HepG2 (cell line): Measurements from ENCODE around the gene MCF2L. TPM values are rescaled to one million over a fixed set of nuclear protein-coding genes. Genes with fewer than 3 reads are reported as not detected.
A peak's percentile ranks its signal among the peaks of the same experiment; 100 is the strongest.

Source experiments
- ARNT2 ChIP-seq: sonication (generic); formaldehyde crosslinking; IDR thresholded peaks from 2 replicates; pipeline ENCODE4 v1.8.0; 2022; ENCODE audit warnings: mild to moderate bottlenecking, low read depth, missing genetic modification reagents, moderate library complexity
- BCLAF1 ChIP-seq: fragments of 450-650 bp; IDR thresholded peaks from 2 replicates; pipeline ENCODE4 v1.6.1; 2017; ENCODE audit warnings: mild to moderate bottlenecking
- DPF2 ChIP-seq: sonication (generic); formaldehyde crosslinking; IDR thresholded peaks from 2 replicates; pipeline ENCODE4 v1.4.0; 2020; ENCODE audit warnings: mild to moderate bottlenecking, low read depth, missing genetic modification reagents, borderline replicate concordance
- GLI4 ChIP-seq: sonication (generic); formaldehyde crosslinking; IDR thresholded peaks from 2 replicates; pipeline ENCODE4 v1.5.1; 2020; ENCODE audit warnings: missing genetic modification reagents, mild to moderate bottlenecking, moderate library complexity, borderline replicate concordance
- NFKBIZ ChIP-seq: IDR thresholded peaks from 2 replicates; pipeline ENCODE4 v1.6.1; 2018; ENCODE audit warnings: missing genetic modification reagents, missing compliant biosample characterization
- TBX2 ChIP-seq: sonication (generic); formaldehyde crosslinking; IDR thresholded peaks from 2 replicates; pipeline ENCODE4 v1.5.0; 2020; ENCODE audit warnings: missing genetic modification reagents, mild to moderate bottlenecking, borderline replicate concordance
- TP53 ChIP-seq: sonication (generic); formaldehyde crosslinking; conservative IDR thresholded peaks from 2 replicates; pipeline ENCODE4 v1.4.0; 2020; ENCODE audit warnings: missing genetic modification reagents
- ZNF256 ChIP-seq: sonication (generic); formaldehyde crosslinking; conservative IDR thresholded peaks from 2 replicates; pipeline ENCODE4 v1.4.0; 2020; ENCODE audit warnings: missing genetic modification reagents
- ZNF549 ChIP-seq: sonication (generic); formaldehyde crosslinking; IDR thresholded peaks from 2 replicates; pipeline ENCODE4 v1.5.0; 2020; ENCODE audit warnings: missing genetic modification reagents
- polyA plus RNA-seq, 8 experiments: library from polyadenylated mRNA; depleted of rRNA in 3 of 8; stranded (reverse) in 7 of 8; unstranded in 1 of 8; fragments of >200 nt; fragmentation: Illumina TruSeq in 4 of 8; extraction: Trizol in 4 of 8; gene quantifications; 2 replicates each; pipeline versions ENCODE4 v1.2.1 to v1.2.3, GENCODE V29; 2011 to 2016; ENCODE audit warnings: low read depth in 4 of 8, missing spikeins in 1 of 8, mixed read lengths in 1 of 8; ENCODE audit not compliant: insufficient read depth in 1 of 8
- total RNA-seq, 5 experiments: library from RNA; depleted of rRNA; stranded (reverse); fragments of >200 nt; fragmentation: Illumina TruSeq; extraction: Trizol; gene quantifications; 2 replicates each; pipeline ENCODE4 v1.2.3, GENCODE V29; 2016; ENCODE audit warnings: low read depth in 1 of 5
- TF ChIP-seq, protein P1 (sequence below): sonication (generic); formaldehyde crosslinking; IDR thresholded peaks from 2 replicates; pipeline ENCODE4 v1.5.1; 2020; ENCODE audit warnings: mild to moderate bottlenecking, missing genetic modification reagents
- TF ChIP-seq, protein P2 (sequence below): sonication (generic); formaldehyde crosslinking; IDR thresholded peaks from 2 replicates; pipeline ENCODE4 v1.4.0; 2020; ENCODE audit warnings: mild to moderate bottlenecking, low read depth, missing genetic modification reagents
- TF ChIP-seq, protein P3 (sequence below): sonication (generic); formaldehyde crosslinking; IDR thresholded peaks from 2 replicates; pipeline ENCODE4 v1.5.0; 2020; ENCODE audit warnings: mild to moderate bottlenecking, missing genetic modification reagents, borderline replicate concordance
- TF ChIP-seq, protein P4 (sequence below): sonication (generic); formaldehyde crosslinking; IDR thresholded peaks from 2 replicates; pipeline ENCODE4 v1.5.0; 2020; ENCODE audit warnings: mild to moderate bottlenecking, missing genetic modification reagents

The MCF2L gene
- total and polyA plus RNA-seq, 2 of the 13 experiments (the other 11 are each of a cell fraction or from before 2014, with no cell fraction given) = 19.4 to 28.4 TPM

DNA sequence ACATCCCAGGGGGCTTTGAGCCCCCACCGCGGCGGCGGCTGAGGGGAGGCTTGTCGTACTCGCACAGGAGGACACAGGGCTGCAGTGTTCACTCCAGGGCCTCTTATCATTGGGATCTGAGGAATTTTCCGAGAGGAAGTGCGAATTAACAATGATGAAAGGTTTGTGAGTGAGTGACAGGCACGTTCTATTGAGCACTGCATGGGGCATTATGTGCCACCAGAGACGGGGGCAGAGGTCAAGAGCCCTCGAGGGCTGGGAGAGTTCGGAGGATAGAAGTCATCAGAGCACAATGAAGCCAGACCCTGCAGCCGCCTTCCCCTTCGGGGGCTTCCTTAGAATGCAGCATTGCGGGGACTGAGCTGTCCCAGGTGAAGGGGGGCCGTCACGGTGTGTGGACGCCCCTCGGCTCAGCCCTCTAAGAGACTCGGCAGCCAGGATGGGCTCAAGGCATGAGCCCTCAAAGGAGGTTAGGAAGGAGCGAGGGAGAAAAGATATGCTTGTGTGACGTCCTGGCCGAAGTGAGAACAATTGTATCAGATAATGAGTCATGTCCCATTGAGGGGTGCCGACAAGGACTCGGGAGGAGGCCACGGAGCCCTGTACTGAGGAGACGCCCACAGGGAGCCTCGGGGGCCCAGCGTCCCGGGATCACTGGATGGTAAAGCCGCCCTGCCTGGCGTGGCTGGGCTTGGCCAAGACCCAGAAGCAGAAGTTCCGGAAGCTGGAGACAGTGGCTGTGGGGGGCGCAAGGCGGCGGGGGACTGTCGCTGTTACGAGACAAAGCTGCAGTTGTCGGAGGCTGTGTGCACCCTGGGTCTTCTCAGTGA is 53.9 kb downstream of the MCF2L start (continued):
- no peak for TF ChIP-seq NFKBIZ (CRISPR knock-in tag)
- TF ChIP-seq, protein P1, sequence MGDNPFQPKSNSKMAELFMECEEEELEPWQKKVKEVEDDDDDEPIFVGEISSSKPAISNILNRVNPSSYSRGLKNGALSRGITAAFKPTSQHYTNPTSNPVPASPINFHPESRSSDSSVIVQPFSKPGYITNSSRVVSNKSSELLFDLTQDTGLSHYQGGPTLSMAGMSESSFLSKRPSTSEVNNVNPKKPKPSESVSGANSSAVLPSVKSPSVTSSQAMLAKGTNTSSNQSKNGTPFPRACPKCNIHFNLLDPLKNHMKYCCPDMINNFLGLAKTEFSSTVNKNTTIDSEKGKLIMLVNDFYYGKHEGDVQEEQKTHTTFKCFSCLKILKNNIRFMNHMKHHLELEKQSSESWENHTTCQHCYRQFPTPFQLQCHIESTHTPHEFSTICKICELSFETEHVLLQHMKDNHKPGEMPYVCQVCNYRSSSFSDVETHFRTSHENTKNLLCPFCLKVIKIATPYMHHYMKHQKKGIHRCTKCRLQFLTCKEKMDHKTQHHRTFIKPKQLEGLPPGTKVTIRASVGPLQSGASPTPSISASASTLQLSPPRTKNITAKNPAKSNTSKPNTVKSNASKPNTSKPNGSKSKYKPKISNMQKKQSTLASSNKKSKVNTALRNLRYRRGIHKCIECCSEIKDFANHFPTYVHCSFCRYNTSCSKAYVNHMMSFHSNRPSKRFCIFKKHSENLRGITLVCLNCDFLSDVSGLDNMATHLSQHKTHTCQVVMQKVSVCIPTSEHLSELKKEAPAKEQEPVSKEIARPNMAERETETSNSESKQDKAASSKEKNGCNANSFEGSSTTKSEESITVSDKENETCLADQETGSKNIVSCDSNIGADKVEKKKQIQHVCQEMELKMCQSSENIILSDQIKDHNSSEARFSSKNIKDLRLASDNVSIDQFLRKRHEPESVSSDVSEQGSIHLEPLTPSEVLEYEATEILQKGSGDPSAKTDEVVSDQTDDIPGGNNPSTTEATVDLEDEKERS (CRISPR knock-in tag) = 0 out of 2 replicates have a peak, but pooled peaks have one; percentile 52
- peak; percentile 73 for TF ChIP-seq ARNT2 (CRISPR knock-in tag)
- TF ChIP-seq, protein P2, sequence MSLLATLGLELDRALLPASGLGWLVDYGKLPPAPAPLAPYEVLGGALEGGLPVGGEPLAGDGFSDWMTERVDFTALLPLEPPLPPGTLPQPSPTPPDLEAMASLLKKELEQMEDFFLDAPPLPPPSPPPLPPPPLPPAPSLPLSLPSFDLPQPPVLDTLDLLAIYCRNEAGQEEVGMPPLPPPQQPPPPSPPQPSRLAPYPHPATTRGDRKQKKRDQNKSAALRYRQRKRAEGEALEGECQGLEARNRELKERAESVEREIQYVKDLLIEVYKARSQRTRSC = no peak
- TF ChIP-seq, protein P3, sequence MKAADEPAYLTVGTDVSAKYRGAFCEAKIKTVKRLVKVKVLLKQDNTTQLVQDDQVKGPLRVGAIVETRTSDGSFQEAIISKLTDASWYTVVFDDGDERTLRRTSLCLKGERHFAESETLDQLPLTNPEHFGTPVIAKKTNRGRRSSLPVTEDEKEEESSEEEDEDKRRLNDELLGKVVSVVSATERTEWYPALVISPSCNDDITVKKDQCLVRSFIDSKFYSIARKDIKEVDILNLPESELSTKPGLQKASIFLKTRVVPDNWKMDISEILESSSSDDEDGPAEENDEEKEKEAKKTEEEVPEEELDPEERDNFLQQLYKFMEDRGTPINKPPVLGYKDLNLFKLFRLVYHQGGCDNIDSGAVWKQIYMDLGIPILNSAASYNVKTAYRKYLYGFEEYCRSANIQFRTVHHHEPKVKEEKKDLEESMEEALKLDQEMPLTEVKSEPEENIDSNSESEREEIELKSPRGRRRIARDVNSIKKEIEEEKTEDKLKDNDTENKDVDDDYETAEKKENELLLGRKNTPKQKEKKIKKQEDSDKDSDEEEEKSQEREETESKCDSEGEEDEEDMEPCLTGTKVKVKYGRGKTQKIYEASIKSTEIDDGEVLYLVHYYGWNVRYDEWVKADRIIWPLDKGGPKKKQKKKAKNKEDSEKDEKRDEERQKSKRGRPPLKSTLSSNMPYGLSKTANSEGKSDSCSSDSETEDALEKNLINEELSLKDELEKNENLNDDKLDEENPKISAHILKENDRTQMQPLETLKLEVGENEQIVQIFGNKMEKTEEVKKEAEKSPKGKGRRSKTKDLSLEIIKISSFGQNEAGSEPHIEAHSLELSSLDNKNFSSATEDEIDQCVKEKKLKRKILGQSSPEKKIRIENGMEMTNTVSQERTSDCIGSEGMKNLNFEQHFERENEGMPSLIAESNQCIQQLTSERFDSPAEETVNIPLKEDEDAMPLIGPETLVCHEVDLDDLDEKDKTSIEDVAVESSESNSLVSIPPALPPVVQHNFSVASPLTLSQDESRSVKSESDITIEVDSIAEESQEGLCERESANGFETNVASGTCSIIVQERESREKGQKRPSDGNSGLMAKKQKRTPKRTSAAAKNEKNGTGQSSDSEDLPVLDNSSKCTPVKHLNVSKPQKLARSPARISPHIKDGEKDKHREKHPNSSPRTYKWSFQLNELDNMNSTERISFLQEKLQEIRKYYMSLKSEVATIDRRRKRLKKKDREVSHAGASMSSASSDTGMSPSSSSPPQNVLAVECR (CRISPR knock-in tag) = peak; percentile 55; the same call in 1 of the 2 replicates
- TF ChIP-seq GLI4 = no peak
- no peak for TF ChIP-seq BCLAF1
- TF ChIP-seq ZNF256 (CRISPR knock-in tag) = no peak
- no peak for TF ChIP-seq ZNF549 (CRISPR knock-in tag)
- TF ChIP-seq, protein P4, sequence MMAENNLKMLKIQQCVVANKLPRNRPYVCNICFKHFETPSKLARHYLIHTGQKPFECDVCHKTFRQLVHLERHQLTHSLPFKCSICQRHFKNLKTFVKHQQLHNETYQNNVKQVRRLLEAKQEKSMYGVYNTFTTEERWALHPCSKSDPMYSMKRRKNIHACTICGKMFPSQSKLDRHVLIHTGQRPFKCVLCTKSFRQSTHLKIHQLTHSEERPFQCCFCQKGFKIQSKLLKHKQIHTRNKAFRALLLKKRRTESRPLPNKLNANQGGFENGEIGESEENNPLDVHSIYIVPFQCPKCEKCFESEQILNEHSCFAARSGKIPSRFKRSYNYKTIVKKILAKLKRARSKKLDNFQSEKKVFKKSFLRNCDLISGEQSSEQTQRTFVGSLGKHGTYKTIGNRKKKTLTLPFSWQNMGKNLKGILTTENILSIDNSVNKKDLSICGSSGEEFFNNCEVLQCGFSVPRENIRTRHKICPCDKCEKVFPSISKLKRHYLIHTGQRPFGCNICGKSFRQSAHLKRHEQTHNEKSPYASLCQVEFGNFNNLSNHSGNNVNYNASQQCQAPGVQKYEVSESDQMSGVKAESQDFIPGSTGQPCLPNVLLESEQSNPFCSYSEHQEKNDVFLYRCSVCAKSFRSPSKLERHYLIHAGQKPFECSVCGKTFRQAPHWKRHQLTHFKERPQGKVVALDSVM (CRISPR knock-in tag) = 0 out of 2 replicates have a peak, but pooled peaks have one; percentile 49
- peak; percentile 82 for TF ChIP-seq DPF2 (CRISPR knock-in tag)
- TF ChIP-seq TBX2 (CRISPR knock-in tag) = peak; percentile 99
- peak; percentile 54; the same call in 1 of the 2 replicates for TF ChIP-seq TP53 (CRISPR knock-in tag)
